Lower lobe of right lung (tissue), 2 donors: ENCODE results near the gene CCDC148. TPM values are rescaled to one million over a fixed set of nuclear protein-coding genes. Genes with fewer than 3 reads are reported as not detected.

Experiments
- ATAC-seq, 2 donors: fragments of 200-7000 bp; cut with Tn5 transposase; one replicate each; pipeline ENCODE4 v1.9.1; 2020 to 2022; ENCODE audit warnings: mild to moderate bottlenecking in 2 of 2, moderate library complexity in 2 of 2
- DNase-seq: peaks from one replicate; pipeline ENCODE4 v3.0.0-alpha.2; 2020
- H3K27ac ChIP-seq: fragments of 200-600 bp; one replicate; pipeline ENCODE4 v1.8.0; 2022
- H3K27me3 ChIP-seq: fragments of 200-600 bp; one replicate; pipeline ENCODE4 v1.8.0; 2022; ENCODE audit warnings: low read depth
- H3K36me3 ChIP-seq: fragments of 200-600 bp; one replicate; pipeline ENCODE4 v1.8.0; 2022; ENCODE audit warnings: mild to moderate bottlenecking
- H3K4me1 ChIP-seq: fragments of 200-600 bp; one replicate; pipeline ENCODE4 v1.8.0; 2022
- H3K4me3 ChIP-seq: fragments of 200-600 bp; one replicate; pipeline ENCODE4 v1.8.0; 2022; ENCODE audit warnings: mild to moderate bottlenecking
- H3K9me3 ChIP-seq: fragments of 200-600 bp; one replicate; pipeline ENCODE4 v1.8.0; 2022
- intact Hi-C: fragments of 100-400 bp; cut with DNase I; formaldehyde crosslinking; loops from one replicate; pipeline ENCODE4 v1.11.0; 2022
- total RNA-seq: library from RNA; stranded (reverse); fragmentation: NEBNext Ultra II Directional; extraction: Animal tissue kit (Norgen Biotek cat#: 25700); gene quantifications from one replicate; pipeline ENCODE4 v1.2.1, GENCODE V29; 2021
- TF ChIP-seq, protein P1 (sequence below): fragments of 200-600 bp; IDR thresholded peaks from one replicate; pipeline ENCODE4 v1.8.0; 2022; ENCODE audit warnings: antibody characterized with exemption, mild to moderate bottlenecking
- donor health status: DM: no; HTN: yes; CAD: no; lungs with severe emphysema.

CCDC148 gene
- total RNA-seq, 1 donor from 2014 or later = 2.8 TPM

- Histone ChIP-seq H3K4me1 (no peaks in the 10 kb centered on the region), H3K36me3 (no peaks in the 10 kb centered on the region), H3K4me3 (no peak overlapping the region), H3K27ac (no peak overlapping the region), H3K9me3 (no peaks in the 10 kb centered on the region), H3K27me3 (no peaks in the 10 kb centered on the region)
- TF ChIP-seq, protein P1, sequence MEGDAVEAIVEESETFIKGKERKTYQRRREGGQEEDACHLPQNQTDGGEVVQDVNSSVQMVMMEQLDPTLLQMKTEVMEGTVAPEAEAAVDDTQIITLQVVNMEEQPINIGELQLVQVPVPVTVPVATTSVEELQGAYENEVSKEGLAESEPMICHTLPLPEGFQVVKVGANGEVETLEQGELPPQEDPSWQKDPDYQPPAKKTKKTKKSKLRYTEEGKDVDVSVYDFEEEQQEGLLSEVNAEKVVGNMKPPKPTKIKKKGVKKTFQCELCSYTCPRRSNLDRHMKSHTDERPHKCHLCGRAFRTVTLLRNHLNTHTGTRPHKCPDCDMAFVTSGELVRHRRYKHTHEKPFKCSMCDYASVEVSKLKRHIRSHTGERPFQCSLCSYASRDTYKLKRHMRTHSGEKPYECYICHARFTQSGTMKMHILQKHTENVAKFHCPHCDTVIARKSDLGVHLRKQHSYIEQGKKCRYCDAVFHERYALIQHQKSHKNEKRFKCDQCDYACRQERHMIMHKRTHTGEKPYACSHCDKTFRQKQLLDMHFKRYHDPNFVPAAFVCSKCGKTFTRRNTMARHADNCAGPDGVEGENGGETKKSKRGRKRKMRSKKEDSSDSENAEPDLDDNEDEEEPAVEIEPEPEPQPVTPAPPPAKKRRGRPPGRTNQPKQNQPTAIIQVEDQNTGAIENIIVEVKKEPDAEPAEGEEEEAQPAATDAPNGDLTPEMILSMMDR = no peak
- intact Hi-C loops = no loop called here
- DNase-seq = no peak
- no peak for ATAC-seq
Measured at GRCh38 chr2:158297606-158298005, 158.9 kb downstream of the CCDC148 start.

GRCh38 chr2:158297120-158297519 lies 159.4 kb downstream of the CCDC148 start:
- H3K27ac ChIP-seq = no peak overlapping the region
- TF ChIP-seq, protein P1 = no peak
- intact Hi-C loops = no loop called here
- H3K36me3 ChIP-seq = no peaks in the 10 kb centered on the region
- ATAC-seq (no peak), DNase-seq (no peak)
- H3K27me3 ChIP-seq = no peaks in the 10 kb centered on the region
- no peak overlapping the region for H3K4me3 ChIP-seq
- H3K9me3 ChIP-seq = no peaks in the 10 kb centered on the region
- no peaks in the 10 kb centered on the region for H3K4me1 ChIP-seq

GRCh38 chr2:158293722-158294121 lies 162.8 kb downstream of the CCDC148 start:
- no peaks in the 10 kb centered on the region for H3K36me3 ChIP-seq
- no peaks in the 10 kb centered on the region for H3K27me3 ChIP-seq
- ATAC-seq = no peak
- no peaks in the 10 kb centered on the region for H3K9me3 ChIP-seq
- H3K27ac ChIP-seq = no peak overlapping the region
- no peak for DNase-seq
- no peak overlapping the region for H3K4me3 ChIP-seq
- H3K4me1 ChIP-seq = no peaks in the 10 kb centered on the region
- intact Hi-C loops = no loop called here
- TF ChIP-seq, protein P1 = no peak

DNA sequence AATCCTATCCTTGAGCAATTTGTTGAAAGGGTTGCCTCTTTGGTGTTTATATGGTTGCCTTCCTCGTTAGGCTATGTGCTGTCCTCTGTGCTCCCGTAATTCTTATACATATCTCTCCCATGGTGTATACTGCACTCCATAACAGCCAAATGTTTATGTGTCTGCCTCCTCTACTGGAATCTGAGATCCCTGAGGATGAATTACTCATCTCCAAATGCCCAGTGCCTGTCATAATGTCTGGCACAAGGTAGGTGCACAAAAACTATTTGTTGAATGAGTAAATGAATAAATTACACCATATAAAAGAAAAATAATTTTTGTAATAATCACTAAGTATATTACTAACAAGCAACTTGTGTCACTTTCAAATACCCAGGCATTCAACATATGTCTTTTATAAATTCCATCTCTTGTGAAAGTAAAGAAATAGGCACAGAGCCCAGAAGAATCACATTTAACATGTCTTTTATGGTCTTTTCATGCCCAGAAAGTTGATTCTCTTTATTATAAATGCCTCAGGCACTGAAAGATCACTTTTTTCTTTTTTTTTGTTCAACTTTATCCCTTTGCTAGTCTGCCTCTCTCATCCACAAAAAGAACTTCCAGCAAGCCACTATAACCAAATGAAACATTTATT lies 164.9 kb downstream of the CCDC148 start:
- TF ChIP-seq, protein P1 = no peak
- ATAC-seq (no peak), DNase-seq (no peak)
- no peaks in the 10 kb centered on the region for H3K36me3 ChIP-seq
- no peak overlapping the region for H3K4me3 ChIP-seq
- no peaks in the 10 kb centered on the region for H3K4me1 ChIP-seq
- intact Hi-C loops = no loop called here
- H3K9me3 ChIP-seq = no peaks in the 10 kb centered on the region
- H3K27ac ChIP-seq = no peak overlapping the region
- H3K27me3 ChIP-seq = no peaks in the 10 kb centered on the region

GRCh38 chr2:158290225-158290624 lies 166.3 kb downstream of the CCDC148 start:
- Histone ChIP-seq H3K4me1 (no peaks in the 10 kb centered on the region), H3K27ac (no peak overlapping the region), H3K9me3 (no peaks in the 10 kb centered on the region), H3K27me3 (no peaks in the 10 kb centered on the region), H3K4me3 (no peak overlapping the region), H3K36me3 (no peaks in the 10 kb centered on the region)
- TF ChIP-seq, protein P1 = no peak
- ATAC-seq (no peak), DNase-seq (no peak)
- intact Hi-C loops = no loop called here
